GM23338 (cell line): ENCODE results near the gene EHD1. TPM values are rescaled to one million over a fixed set of nuclear protein-coding genes. Genes with fewer than 3 reads are reported as not detected.
A peak's percentile ranks its signal among the peaks of the same experiment; 100 is the strongest.

Experiments used
- ATAC-seq: fragments of 200-7000 bp; cut with Tn5 transposase; 3 replicates; pipeline ENCODE4 v1.9.1; 2020
- DNase-seq: peaks from one replicate; pipeline ENCODE4 v3.0.0-alpha.2; 2015; ENCODE audit warnings: low spot score
- H2AFZ ChIP-seq: fragments of 200-600 bp; sonication (generic); 2 replicates; pipeline ENCODE4 v1.8.0; 2016; ENCODE audit warnings: antibody characterized with exemption, mild to moderate bottlenecking, moderate library complexity
- H3F3A ChIP-seq: fragments of 200-600 bp; sonication (generic); replicated peaks from 2 replicates; pipeline ENCODE4 v1.8.0; 2017; ENCODE audit warnings: antibody characterized with exemption, mixed run types, low read depth
- H3K27ac ChIP-seq: fragments of 200-600 bp; sonication (generic); 2 replicates; pipeline ENCODE4 v1.6.1; 2016; ENCODE audit warnings: low read depth
- H3K27me3 ChIP-seq: fragments of 200-600 bp; sonication (generic); 2 replicates; pipeline ENCODE4 v1.8.0; 2016; ENCODE audit warnings: mild to moderate bottlenecking, mixed run types, moderate library complexity; ENCODE audit not compliant: insufficient read depth
- H3K36me3 ChIP-seq: fragments of 200-600 bp; sonication (generic); 2 replicates; pipeline ENCODE4 v1.8.0; 2016; ENCODE audit warnings: mild to moderate bottlenecking; ENCODE audit not compliant: insufficient read depth
- H3K4me1 ChIP-seq: fragments of 200-600 bp; sonication (generic); 2 replicates; pipeline ENCODE4 v1.8.0; 2016; ENCODE audit warnings: mild to moderate bottlenecking, moderate library complexity; ENCODE audit not compliant: insufficient read depth
- H3K4me2 ChIP-seq: fragments of 200-600 bp; sonication (generic); 2 replicates; pipeline ENCODE4 v1.7.1; 2017; ENCODE audit warnings: mixed run types
- H3K4me3 ChIP-seq: fragments of 200-600 bp; sonication (generic); 2 replicates; pipeline ENCODE4 v1.6.1; 2016; ENCODE audit warnings: mixed run types
- H3K79me2 ChIP-seq: fragments of 200-600 bp; sonication (generic); replicated peaks from 2 replicates; pipeline ENCODE4 v1.8.0; 2017; ENCODE audit warnings: mild to moderate bottlenecking; ENCODE audit not compliant: insufficient read depth
- H3K9me2 ChIP-seq: fragments of 200-600 bp; sonication (generic); 2 replicates; pipeline ENCODE4 v1.8.0; 2017; ENCODE audit not compliant: insufficient read depth
- H4K20me1 ChIP-seq: fragments of 200-600 bp; sonication (generic); replicated peaks from 2 replicates; pipeline ENCODE4 v1.8.0; 2017; ENCODE audit warnings: mild to moderate bottlenecking; ENCODE audit not compliant: insufficient read depth
- H3K27ac Mint-ChIP-seq: 2 replicates; pipeline ENCODE4 v1.8.0; 2020; ENCODE audit warnings: inconsistent platforms, mild to moderate bottlenecking, moderate library complexity, mixed read lengths
- H3K27me3 Mint-ChIP-seq: 3 replicates; pipeline ENCODE4 v1.8.0; 2022; ENCODE audit warnings: low read depth, mild to moderate bottlenecking, moderate library complexity, mixed read lengths, inconsistent platforms; ENCODE audit not compliant: insufficient read depth, poor library complexity
- H3K36me3 Mint-ChIP-seq: 3 replicates; pipeline ENCODE4 v1.8.0; 2021; ENCODE audit warnings: low read depth, mild to moderate bottlenecking, inconsistent platforms, moderate library complexity, mixed read lengths
- H3K4me1 Mint-ChIP-seq: 3 replicates; pipeline ENCODE4 v1.8.0; 2020; ENCODE audit warnings: mild to moderate bottlenecking, inconsistent platforms, mixed read lengths
- H3K4me3 Mint-ChIP-seq: 3 replicates; pipeline ENCODE4 v1.8.0; 2021; ENCODE audit warnings: moderate library complexity, mild to moderate bottlenecking, inconsistent platforms, mixed read lengths
- H3K9me3 Mint-ChIP-seq: 3 replicates; pipeline ENCODE4 v1.8.0; 2020; ENCODE audit warnings: moderate library complexity, mild to moderate bottlenecking, inconsistent platforms, mixed read lengths
- CREB1 ChIP-seq: fragments of 250-450 bp; sonication (Bioruptor Pico); IDR thresholded peaks from 2 replicates; pipeline ENCODE4 v1.5.0; 2020; ENCODE audit warnings: low read depth, mild to moderate bottlenecking, moderate library complexity
- EZH2phosphoT487 ChIP-seq: fragments of 200-600 bp; sonication (generic); IDR thresholded peaks from one replicate; pipeline ENCODE4 v1.8.1; 2018; ENCODE audit warnings: antibody characterized with exemption; ENCODE audit not compliant: unreplicated experiment
- NANOG ChIP-seq: IDR thresholded peaks from 2 replicates; pipeline ENCODE4 v1.6.1; 2016; ENCODE audit warnings: antibody characterized with exemption, borderline replicate concordance
- POLR2AphosphoS5 ChIP-seq: IDR thresholded peaks from 2 replicates; pipeline ENCODE4 v1.6.1; 2016; ENCODE audit warnings: antibody characterized with exemption, low read depth
- STAT1 ChIP-seq: IDR thresholded peaks from one replicate; pipeline ENCODE4 v1.6.1; 2016; ENCODE audit warnings: antibody characterized with exemption; ENCODE audit not compliant: unreplicated experiment
- ZNF114 ChIP-seq: fragments of 250-450 bp; sonication (Bioruptor Pico); IDR thresholded peaks from 2 replicates; pipeline ENCODE4 v1.5.0; 2020; ENCODE audit warnings: mild to moderate bottlenecking, moderate library complexity
- ZNF331 ChIP-seq: fragments of 250-450 bp; sonication (Bioruptor Pico); IDR thresholded peaks from 2 replicates; pipeline ENCODE4 v1.5.0; 2020; ENCODE audit warnings: low read depth, mild to moderate bottlenecking, moderate library complexity
- polyA plus RNA-seq: library from polyadenylated mRNA; unstranded; fragments of >200 nt; fragmentation: Nextera tagmentation; extraction: Ambion mirVana; gene quantifications from 2 replicates; pipeline ENCODE4 v1.2.1, GENCODE V29; 2016
- total RNA-seq: library from RNA; depleted of rRNA; stranded (reverse); fragments of >200 nt; shearing (Covaris generic); gene quantifications from 2 replicates; pipeline ENCODE4 v1.2.3, GENCODE V29; 2014
- TF ChIP-seq, protein P1 (sequence below), 2 experiments: fragments of 200-600 bp in 1 of 2; sonication (generic) in 1 of 2; conservative IDR thresholded peaks; 2 replicates each; pipeline versions ENCODE4 v1.5.1 to v1.6.1; 2016 to 2017; ENCODE audit warnings: antibody characterized with exemption in 2 of 2, low read depth in 2 of 2, mild to moderate bottlenecking in 2 of 2, moderate library complexity in 1 of 2
- TF ChIP-seq, protein P2 (sequence below): IDR thresholded peaks from one replicate; pipeline ENCODE4 v1.6.1; 2018; ENCODE audit warnings: antibody characterized with exemption; ENCODE audit not compliant: unreplicated experiment

EHD1 gene
- total and polyA plus RNA-seq, 2 experiments from 2014 or later, result 16.7 to 69.7 TPM

DNA sequence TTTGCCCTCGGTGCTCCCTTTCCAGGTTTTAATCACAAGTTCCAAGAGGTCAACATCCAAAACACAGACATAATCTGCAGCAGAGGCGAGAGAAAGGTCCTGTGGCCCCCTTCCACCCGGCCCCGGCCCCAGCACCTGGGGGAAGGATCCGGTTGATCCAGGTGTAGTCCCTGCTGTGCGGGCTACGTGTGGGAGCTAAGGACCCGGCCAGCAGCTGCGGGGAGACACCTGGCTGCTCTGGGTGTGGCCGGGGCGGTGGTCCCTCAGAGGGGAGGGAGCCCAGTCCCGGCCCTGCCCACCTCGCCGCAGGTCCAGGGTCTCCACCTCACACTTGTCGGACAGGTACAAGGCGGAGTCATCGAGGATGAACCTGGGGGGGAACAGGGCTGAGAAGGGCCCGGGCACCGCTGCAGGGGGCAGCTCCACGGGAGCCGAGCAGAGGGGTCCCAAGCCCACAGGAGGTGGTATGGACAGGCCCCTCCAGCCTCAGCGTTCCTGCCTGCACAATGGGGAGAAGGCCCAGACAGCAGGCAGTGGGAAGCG, 24.9 kb upstream of the EHD1 start:
- Histone ChIP-seq H3F3A (no peaks in the 10 kb centered on the region), H3K27me3 (no peaks in the 10 kb centered on the region), H3K4me3 (no peak overlapping the region), H3K4me1 (no peaks in the 10 kb centered on the region), H3K36me3 (no peaks in the 10 kb centered on the region), H4K20me1 (no peaks in the 10 kb centered on the region; the same call in none of the 2 replicates), H3K4me2 (no peak overlapping the region), H2AFZ (no peak overlapping the region), H3K9me2 (no peaks in the 10 kb centered on the region), H3K79me2 (no peaks in the 10 kb centered on the region), H3K27ac (no peak overlapping the region)
- Mint-ChIP-seq H3K27ac (no peak overlapping the region), H3K4me1 (no peaks in the 10 kb centered on the region), H3K36me3 (peaks cover 4% of the 10 kb centered on the region; the same call in 1 of the 3 replicates), H3K9me3 (no peaks in the 10 kb centered on the region; the same call in 2 of the 3 replicates), H3K4me3 (no peak overlapping the region), H3K27me3 (peaks cover 11% of the 10 kb centered on the region)
- TF ChIP-seq ZNF331 (CRISPR knock-in tag) (no peak), STAT1 (no peak), POLR2AphosphoS5 (no peak), NANOG (no peak), CREB1 (no peak), ZNF114 (CRISPR knock-in tag) (no peak)
- TF ChIP-seq, protein P1, sequence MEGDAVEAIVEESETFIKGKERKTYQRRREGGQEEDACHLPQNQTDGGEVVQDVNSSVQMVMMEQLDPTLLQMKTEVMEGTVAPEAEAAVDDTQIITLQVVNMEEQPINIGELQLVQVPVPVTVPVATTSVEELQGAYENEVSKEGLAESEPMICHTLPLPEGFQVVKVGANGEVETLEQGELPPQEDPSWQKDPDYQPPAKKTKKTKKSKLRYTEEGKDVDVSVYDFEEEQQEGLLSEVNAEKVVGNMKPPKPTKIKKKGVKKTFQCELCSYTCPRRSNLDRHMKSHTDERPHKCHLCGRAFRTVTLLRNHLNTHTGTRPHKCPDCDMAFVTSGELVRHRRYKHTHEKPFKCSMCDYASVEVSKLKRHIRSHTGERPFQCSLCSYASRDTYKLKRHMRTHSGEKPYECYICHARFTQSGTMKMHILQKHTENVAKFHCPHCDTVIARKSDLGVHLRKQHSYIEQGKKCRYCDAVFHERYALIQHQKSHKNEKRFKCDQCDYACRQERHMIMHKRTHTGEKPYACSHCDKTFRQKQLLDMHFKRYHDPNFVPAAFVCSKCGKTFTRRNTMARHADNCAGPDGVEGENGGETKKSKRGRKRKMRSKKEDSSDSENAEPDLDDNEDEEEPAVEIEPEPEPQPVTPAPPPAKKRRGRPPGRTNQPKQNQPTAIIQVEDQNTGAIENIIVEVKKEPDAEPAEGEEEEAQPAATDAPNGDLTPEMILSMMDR (conservative IDR thresholded peaks at IDR 0.05; ENCODE audit: low read depth in 2 of 2), result no peak
- TF ChIP-seq, protein P2, sequence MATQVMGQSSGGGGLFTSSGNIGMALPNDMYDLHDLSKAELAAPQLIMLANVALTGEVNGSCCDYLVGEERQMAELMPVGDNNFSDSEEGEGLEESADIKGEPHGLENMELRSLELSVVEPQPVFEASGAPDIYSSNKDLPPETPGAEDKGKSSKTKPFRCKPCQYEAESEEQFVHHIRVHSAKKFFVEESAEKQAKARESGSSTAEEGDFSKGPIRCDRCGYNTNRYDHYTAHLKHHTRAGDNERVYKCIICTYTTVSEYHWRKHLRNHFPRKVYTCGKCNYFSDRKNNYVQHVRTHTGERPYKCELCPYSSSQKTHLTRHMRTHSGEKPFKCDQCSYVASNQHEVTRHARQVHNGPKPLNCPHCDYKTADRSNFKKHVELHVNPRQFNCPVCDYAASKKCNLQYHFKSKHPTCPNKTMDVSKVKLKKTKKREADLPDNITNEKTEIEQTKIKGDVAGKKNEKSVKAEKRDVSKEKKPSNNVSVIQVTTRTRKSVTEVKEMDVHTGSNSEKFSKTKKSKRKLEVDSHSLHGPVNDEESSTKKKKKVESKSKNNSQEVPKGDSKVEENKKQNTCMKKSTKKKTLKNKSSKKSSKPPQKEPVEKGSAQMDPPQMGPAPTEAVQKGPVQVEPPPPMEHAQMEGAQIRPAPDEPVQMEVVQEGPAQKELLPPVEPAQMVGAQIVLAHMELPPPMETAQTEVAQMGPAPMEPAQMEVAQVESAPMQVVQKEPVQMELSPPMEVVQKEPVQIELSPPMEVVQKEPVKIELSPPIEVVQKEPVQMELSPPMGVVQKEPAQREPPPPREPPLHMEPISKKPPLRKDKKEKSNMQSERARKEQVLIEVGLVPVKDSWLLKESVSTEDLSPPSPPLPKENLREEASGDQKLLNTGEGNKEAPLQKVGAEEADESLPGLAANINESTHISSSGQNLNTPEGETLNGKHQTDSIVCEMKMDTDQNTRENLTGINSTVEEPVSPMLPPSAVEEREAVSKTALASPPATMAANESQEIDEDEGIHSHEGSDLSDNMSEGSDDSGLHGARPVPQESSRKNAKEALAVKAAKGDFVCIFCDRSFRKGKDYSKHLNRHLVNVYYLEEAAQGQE, result no peak
- ATAC-seq (no peak), DNase-seq (no peak)

DNA sequence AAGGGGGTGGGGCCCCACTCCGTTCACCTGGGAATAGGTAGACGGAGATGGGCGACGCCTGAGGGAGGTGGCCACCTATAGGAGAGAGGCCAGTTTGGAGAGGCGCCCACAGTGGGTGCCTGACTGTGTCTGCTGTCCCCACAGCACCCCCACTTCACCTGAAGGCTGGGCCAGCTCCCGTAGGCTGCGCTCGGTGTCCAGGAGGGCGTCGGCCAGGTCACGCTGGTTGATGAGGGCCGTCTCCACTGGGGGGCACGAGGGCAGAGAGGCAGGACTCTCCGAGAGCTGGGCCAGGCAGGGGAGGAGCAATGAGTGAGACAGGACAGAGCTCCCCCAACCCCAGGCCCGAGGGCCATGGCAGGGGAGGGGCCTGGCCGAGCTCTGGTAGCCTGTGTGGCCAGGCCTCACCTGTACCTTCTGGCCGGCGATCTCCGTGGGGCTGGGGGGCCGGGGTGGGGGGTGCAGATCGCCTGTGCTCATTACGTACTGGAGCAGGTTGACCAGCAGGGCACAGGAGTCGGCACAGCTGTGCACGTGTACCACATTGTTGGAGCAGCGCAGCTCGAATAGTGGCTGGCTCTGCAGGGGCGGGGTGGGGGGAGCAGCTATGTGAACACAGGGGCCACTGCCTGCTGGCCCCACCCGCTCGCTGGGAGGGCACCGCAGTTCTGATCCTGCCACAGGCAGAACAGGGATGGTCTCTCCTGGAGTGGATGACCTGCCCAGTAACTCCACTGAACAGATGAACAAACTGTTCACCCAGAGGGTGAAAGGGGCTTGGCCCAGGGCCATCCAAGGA, 23.9 kb upstream of the EHD1 start:
- no peaks in the 10 kb centered on the region for H3K9me3 Mint-ChIP-seq
- Histone ChIP-seq H3F3A (no peaks in the 10 kb centered on the region), H3K27me3 (no peaks in the 10 kb centered on the region), H3K4me1 (no peaks in the 10 kb centered on the region), H3K79me2 (no peaks in the 10 kb centered on the region), H3K4me2 (no peak overlapping the region), H3K4me3 (no peak overlapping the region), H3K27ac (no peak overlapping the region), H3K36me3 (no peaks in the 10 kb centered on the region), H4K20me1 (no peaks in the 10 kb centered on the region; the same call in none of the 2 replicates), H3K9me2 (no peaks in the 10 kb centered on the region), H2AFZ (no peak overlapping the region)
- no peak for DNase-seq
- H3K36me3 Mint-ChIP-seq, result no peaks in the 10 kb centered on the region
- H3K27me3 Mint-ChIP-seq, result peaks cover 8% of the 10 kb centered on the region
- no peak overlapping the region for H3K27ac Mint-ChIP-seq
- H3K4me3 Mint-ChIP-seq, result no peak overlapping the region
- no peaks in the 10 kb centered on the region for H3K4me1 Mint-ChIP-seq
- ATAC-seq, result peak; percentile 34; the same call in 2 of the 3 replicates
- TF ChIP-seq EZH2phosphoT487 (no peak), ZNF331 (CRISPR knock-in tag) (no peak)
